OCI-LY7 (cell line): ENCODE data around the gene RALGAPA2.

Experiments
- EZH2phosphoT487 ChIP-seq: fragments of 200-600 bp; sonication (generic); IDR thresholded peaks from 2 replicates; pipeline ENCODE4 v1.6.1; 2018; ENCODE audit warnings: low read depth, borderline replicate concordance, mild to moderate bottlenecking, mixed run types, antibody characterized with exemption, low read length, moderate library complexity, mixed read lengths
- TF ChIP-seq, protein P1 (sequence below): fragments of 200-600 bp; sonication (generic); conservative IDR thresholded peaks from 2 replicates; pipeline ENCODE4 v1.5.1; 2014; ENCODE audit warnings: mild to moderate bottlenecking, antibody characterized with exemption, low read length, moderate library complexity, mixed read lengths

DNA sequence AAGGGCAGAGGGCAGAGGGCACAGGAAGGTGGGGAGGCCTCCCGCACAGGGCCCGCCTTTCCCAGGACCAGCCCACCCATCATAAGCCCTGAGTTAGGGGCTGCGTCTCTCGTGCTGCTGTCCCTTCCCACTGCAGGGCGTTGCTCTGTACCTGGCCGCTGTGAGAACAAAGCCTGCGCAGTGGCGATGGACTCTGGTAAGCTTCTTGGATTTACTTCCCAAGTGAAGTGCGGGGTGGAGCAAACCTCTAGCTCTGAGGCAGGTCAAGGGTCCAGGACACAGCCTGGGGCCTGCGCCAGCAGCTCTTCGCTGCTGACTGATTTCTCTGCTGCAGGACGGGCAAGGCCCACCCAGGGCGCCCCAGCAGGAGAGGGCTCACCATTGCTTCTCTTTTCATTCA lies 320.7 kb downstream of the RALGAPA2 start:
- TF ChIP-seq, protein P1, sequence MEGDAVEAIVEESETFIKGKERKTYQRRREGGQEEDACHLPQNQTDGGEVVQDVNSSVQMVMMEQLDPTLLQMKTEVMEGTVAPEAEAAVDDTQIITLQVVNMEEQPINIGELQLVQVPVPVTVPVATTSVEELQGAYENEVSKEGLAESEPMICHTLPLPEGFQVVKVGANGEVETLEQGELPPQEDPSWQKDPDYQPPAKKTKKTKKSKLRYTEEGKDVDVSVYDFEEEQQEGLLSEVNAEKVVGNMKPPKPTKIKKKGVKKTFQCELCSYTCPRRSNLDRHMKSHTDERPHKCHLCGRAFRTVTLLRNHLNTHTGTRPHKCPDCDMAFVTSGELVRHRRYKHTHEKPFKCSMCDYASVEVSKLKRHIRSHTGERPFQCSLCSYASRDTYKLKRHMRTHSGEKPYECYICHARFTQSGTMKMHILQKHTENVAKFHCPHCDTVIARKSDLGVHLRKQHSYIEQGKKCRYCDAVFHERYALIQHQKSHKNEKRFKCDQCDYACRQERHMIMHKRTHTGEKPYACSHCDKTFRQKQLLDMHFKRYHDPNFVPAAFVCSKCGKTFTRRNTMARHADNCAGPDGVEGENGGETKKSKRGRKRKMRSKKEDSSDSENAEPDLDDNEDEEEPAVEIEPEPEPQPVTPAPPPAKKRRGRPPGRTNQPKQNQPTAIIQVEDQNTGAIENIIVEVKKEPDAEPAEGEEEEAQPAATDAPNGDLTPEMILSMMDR, result no peak
- TF ChIP-seq EZH2phosphoT487, result no peak
